Mucosa of stomach (tissue), 1 donor: ENCODE measurements around the gene GCA.

Experiments
- H3K27me3 ChIP-seq: one replicate; pipeline ENCODE4 v1.7.0; 2013; ENCODE audit warnings: mild to moderate bottlenecking, low read length; ENCODE audit not compliant: control insufficient read depth, insufficient read depth
- H3K36me3 ChIP-seq: one replicate; pipeline ENCODE4 v1.7.0; 2013; ENCODE audit warnings: low read length; ENCODE audit not compliant: control insufficient read depth, insufficient read depth
- H3K4me1 ChIP-seq: one replicate; pipeline ENCODE4 v1.7.0; 2013; ENCODE audit warnings: mild to moderate bottlenecking, low read length; ENCODE audit not compliant: control insufficient read depth, insufficient read depth
- H3K4me3 ChIP-seq: one replicate; pipeline ENCODE4 v1.7.0; 2013; ENCODE audit warnings: low read length
- H3K9ac ChIP-seq: one replicate; pipeline ENCODE4 v1.7.0; 2013; ENCODE audit warnings: mild to moderate bottlenecking, low read length, moderate library complexity
- H3K9me3 ChIP-seq: one replicate; pipeline ENCODE4 v1.7.0; 2013; ENCODE audit warnings: mild to moderate bottlenecking, low read length, moderate library complexity; ENCODE audit not compliant: control insufficient read depth
- donor health status: Pancreatic carcinoma.

Gene GCA, protein sequence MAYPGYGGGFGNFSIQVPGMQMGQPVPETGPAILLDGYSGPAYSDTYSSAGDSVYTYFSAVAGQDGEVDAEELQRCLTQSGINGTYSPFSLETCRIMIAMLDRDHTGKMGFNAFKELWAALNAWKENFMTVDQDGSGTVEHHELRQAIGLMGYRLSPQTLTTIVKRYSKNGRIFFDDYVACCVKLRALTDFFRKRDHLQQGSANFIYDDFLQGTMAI

DNA sequence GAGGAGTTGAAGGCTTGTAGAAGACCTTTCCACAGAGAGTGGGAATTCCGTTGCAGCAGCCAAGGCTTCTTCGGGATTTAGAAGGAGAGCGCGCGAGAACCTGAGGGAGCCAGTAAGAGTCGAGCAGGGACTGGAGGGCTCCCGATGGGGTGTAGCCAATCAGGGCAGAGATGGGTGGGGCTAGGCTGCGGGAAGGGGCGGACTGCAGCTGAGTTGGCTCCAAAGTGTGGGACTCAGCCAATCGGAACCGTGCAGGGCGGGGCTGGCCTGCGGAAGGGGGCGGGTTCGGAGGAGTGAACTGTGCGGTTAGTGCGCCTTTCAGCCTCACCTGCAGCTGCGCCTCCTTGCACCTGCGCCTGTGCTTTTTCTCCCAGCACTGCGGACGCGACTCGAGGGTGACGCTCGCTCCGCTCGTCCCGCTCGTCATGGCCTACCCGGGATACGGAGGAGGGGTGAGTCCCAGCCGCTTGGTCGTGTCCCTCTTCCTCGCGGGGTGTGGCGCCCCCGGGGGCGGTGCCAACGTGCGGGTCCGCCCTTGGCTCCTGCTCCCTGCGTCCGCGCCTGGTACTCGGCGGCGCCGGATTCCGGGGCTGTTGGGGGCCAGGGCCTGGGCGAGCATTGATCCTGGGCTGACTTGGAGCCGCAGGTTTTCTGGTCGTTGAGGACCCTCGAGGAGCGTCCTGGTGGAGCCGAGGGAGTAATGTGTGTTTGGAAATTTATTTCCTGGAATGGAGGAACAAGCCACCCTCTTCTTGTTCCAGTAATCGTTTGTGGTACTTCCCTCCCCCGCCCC lies at the start of gene GCA:
GCA (plus strand) TSS at position 309 of the 793 bp plus-strand sequence; CDS start at position 426, 117 bp downstream.
- Histone ChIP-seq H3K4me1 (no peaks in the 10 kb centered on the region), H3K9me3 (no peaks in the 10 kb centered on the region)

DNA sequence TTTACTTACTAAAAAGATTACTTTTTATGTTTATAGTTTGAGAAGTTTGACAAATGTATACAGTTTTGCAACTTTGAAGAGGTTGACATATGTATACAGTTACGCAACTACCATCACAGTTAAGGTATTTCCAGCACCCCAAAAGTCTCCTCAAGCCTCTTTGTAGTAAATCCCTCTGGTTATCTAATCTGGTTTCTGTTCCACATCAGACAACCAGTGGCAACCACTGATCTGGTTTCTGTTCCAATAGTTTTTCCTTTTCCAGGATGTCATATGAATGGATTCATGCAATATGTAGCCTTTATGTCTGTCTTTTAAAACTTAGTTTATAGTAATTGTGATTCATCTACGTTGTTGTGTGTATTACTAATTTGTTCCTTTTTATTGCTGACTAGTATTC lies 48.9 kb upstream of the GCA start:
- no peak overlapping the region for H3K4me3 ChIP-seq
- no peaks in the 10 kb centered on the region for H3K4me1 ChIP-seq
- no peaks in the 10 kb centered on the region for H3K9me3 ChIP-seq
- no peaks in the 10 kb centered on the region for H3K27me3 ChIP-seq
- H3K9ac ChIP-seq = no peak overlapping the region
- H3K36me3 ChIP-seq = no peaks in the 10 kb centered on the region

More for the DNA sequence above, at the start of gene GCA:
- H3K36me3 ChIP-seq = no peaks in the 10 kb centered on the region
- H3K9ac ChIP-seq = peak within 1 kb of the TSS; percentile 92
- H3K27me3 ChIP-seq = no peaks in the 10 kb centered on the region
- peak within 1 kb of the TSS; percentile 96 for H3K4me3 ChIP-seq

DNA sequence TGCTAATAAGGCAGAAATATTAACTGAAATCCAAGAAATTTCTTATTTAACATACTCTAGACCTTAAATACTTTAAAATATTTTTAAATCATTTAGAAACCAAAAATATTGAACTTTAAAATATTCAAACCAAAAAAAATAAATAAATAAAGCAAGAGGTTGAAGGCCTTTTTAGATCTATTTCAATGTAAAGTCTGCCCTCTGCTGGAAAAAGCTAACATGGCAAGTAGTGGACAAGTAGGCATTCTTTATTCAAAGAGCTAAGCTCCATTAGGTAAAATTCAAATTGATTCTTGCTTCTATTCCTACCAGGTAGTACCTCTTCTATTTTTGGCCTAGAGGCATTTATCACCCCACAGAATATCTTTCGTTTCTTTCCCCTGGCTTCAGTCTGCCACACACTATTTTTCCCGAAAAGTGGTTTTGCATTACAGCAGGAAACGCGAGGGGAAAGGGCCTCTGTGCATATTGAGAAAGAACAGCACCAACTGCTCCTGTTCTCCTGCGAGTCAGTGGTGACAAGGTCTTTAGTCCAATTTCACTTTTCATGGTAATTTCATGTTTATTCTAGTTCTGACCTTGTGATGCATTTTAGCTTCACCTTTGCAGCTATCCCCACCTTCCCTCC lies 45.9 kb upstream of the GCA start:
- H3K4me1 ChIP-seq = no peaks in the 10 kb centered on the region
- H3K9me3 ChIP-seq = no peaks in the 10 kb centered on the region
- no peaks in the 10 kb centered on the region for H3K36me3 ChIP-seq
- H3K4me3 ChIP-seq = no peak overlapping the region
- H3K27me3 ChIP-seq = no peaks in the 10 kb centered on the region
- no peak overlapping the region for H3K9ac ChIP-seq

DNA sequence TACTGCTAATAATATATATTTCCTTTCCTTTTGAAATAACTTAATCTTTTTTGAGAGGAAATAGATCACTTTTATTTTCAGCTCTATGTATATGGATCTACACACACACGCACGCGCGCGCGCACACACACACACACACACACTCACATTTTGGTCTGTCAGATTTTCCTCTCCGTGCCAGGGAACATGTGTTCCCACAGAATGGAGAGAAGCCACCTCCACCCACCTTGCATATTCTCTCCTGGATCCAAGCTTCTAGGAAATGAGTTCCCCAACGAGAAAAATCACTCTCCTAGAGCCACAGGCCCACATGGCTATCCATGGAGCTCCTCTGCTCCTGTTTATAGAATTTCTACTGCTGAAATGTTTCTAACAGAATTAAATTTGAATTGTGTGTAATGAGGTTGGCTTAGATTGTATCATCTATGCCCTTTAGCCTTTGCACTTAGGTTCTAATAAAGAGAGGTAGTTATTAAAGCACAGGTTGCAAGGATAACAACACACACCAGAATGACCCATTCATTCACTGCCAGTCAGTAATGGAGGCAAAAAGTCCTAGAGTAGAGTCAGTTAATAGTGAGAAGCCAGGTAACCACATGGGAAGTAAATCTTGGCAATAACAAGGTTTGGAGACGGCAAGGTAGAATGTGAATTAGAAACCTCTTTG lies 45.1 kb upstream of the GCA start:
- no peaks in the 10 kb centered on the region for H3K9me3 ChIP-seq
- H3K4me3 ChIP-seq = no peak overlapping the region
- H3K9ac ChIP-seq = no peak overlapping the region
- no peaks in the 10 kb centered on the region for H3K27me3 ChIP-seq
- H3K4me1 ChIP-seq = no peaks in the 10 kb centered on the region
- H3K36me3 ChIP-seq = no peaks in the 10 kb centered on the region

DNA sequence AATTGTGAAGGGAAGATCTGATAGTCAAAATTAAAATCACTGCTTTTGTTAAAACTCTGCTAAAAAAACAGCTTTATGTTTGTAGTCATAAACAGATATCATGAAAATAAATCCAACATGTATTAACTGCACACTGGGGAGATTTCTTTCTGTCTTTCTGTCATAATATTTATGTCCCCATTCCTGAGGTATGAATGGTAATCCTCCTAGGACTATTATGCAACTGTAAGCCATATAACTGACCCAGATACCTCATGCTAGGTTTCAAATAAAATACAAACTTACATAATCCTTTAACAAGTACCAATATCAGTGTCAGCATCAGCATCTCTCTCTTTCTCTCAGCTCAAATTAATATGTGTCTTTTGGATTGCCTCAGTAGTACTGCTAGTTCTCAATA lies 43.7 kb upstream of the GCA start:
- H3K27me3 ChIP-seq = no peaks in the 10 kb centered on the region
- H3K9me3 ChIP-seq = no peaks in the 10 kb centered on the region
- H3K4me3 ChIP-seq = no peak overlapping the region
- no peak overlapping the region for H3K9ac ChIP-seq
- no peaks in the 10 kb centered on the region for H3K4me1 ChIP-seq
- H3K36me3 ChIP-seq = no peaks in the 10 kb centered on the region

DNA sequence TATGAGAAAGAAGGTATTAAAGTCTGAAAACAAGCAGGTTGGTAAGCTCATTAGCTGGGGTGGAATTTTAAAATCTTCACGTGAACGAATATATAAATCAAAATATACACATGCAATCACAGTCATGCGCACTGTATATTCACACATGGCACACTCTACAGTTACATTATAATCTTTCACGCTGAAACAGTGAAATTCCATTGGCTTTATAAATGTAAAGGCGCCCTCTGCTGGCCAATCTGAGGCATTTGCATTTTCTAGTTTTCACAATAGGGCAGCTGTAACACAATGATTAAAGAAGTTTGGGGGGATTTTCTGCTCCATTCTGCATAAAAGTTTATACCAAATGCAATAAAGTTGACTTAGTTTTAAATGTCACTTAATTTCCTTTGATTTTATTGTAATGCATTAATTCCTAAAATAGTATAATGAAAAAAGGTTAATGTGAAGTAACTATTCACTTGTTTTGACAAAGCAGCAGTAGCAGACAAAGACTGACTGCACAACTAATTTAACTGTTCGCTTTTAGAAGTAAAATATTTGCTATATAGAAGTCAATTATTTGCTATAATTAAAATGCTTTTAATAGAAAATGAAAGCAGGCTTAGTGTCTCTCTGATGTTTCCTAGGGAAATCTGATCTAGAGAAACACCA lies 42.7 kb upstream of the GCA start:
- H3K36me3 ChIP-seq = no peaks in the 10 kb centered on the region
- H3K4me1 ChIP-seq = no peaks in the 10 kb centered on the region
- no peak overlapping the region for H3K4me3 ChIP-seq
- H3K9me3 ChIP-seq = no peaks in the 10 kb centered on the region
- no peak overlapping the region for H3K9ac ChIP-seq
- no peaks in the 10 kb centered on the region for H3K27me3 ChIP-seq

DNA sequence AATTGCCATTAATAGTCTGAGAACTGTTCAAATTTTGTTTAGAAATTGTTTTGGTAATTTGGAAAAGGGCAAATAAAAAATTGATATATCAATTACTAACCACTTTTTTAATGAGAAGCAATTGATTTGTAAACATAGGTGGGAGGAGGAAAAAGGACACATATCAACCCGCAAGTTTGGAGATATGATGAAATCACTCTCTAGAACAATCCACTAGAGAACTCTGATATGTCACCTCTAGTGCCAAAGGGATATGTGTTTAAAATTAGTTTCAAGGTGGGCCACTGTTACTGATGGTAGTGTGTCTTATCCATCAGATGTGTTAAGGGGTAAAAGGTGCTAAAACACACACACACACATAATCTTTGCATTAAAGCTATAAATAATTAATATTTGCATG lies 42.1 kb upstream of the GCA start:
- Histone ChIP-seq H3K9me3 (no peaks in the 10 kb centered on the region), H3K4me3 (no peak overlapping the region), H3K4me1 (no peaks in the 10 kb centered on the region), H3K27me3 (no peaks in the 10 kb centered on the region), H3K36me3 (no peaks in the 10 kb centered on the region), H3K9ac (no peak overlapping the region)

DNA sequence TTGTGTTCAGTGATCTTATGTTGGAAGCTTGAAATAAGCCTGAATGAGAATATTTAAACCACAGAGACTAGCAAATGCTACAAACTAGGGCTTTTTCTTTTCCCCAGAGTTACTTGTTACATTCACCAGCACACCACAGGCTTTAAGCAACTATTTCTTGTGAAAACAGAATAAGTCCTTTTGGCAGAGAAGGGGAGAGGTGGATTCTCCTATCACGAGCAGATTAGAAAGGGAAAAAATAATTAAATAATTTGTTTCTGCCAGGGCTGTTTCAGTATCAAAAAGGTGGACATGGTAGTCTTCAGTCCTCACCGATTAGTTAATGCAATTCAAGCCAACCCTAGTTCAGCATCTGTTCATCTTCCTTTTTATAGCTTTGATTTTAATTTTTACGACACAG lies 38.0 kb upstream of the GCA start:
- Histone ChIP-seq H3K36me3 (no peaks in the 10 kb centered on the region), H3K9me3 (no peaks in the 10 kb centered on the region), H3K9ac (no peak overlapping the region), H3K27me3 (no peaks in the 10 kb centered on the region), H3K4me1 (no peaks in the 10 kb centered on the region), H3K4me3 (no peak overlapping the region)

DNA sequence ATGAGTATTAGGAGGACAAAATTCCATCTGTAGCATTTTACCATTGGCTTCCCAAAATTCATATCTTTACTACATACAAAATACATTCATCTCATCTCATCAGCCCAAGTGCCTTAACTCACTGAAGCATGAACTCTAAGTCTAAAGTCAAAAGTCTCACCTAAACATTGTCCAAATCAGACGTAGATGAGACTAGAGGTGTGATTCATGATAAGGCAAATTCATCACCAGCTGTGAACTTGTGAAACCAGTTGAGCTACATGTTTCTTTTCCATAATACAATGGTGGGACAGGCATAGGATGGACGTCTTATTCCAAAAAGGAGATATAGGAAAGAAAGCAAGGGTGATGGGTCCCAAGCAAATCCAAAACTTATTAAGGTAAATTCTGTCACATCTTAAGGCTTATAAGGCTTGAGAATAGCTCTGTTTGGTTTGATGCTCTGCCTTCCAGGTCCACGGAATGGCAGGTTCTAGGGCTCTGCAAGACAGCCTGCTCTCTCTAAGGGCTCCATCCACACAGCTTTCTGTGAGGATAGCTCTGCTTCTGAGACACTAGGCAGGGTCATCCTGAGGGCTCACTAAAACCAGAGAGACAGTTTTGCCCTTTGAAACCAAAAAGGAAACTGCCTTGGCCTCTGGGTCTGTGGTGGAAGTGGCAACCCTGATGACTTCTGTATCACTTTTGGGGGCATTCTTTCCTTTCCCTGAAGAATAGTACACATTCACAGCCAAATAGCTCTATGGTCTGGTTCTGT lies 35.0 kb upstream of the GCA start:
- Histone ChIP-seq H3K36me3 (no peaks in the 10 kb centered on the region), H3K9me3 (no peaks in the 10 kb centered on the region), H3K4me3 (no peak overlapping the region), H3K4me1 (no peaks in the 10 kb centered on the region), H3K9ac (no peak overlapping the region), H3K27me3 (no peaks in the 10 kb centered on the region)

DNA sequence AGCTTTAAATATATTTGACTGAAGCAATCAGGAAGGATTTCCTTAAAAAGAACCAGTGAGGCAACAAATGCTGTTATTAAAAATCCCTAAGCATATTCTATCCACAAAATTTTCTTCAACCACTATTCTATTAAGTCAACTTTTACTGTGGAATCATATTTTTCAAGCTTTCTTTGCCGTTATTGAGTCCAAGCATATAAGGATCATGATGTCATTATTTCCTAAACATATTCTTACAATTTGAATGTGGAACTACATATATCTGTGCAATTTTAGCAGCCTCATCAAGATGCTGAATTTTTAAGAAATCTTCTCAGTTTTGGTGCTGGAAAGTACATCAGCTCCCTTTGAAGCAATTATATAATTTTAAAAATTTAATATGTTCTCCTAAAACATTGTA lies 31.1 kb upstream of the GCA start:
- Histone ChIP-seq H3K4me1 (peaks cover 16% of the 10 kb centered on the region), H3K9me3 (no peaks in the 10 kb centered on the region)

DNA sequence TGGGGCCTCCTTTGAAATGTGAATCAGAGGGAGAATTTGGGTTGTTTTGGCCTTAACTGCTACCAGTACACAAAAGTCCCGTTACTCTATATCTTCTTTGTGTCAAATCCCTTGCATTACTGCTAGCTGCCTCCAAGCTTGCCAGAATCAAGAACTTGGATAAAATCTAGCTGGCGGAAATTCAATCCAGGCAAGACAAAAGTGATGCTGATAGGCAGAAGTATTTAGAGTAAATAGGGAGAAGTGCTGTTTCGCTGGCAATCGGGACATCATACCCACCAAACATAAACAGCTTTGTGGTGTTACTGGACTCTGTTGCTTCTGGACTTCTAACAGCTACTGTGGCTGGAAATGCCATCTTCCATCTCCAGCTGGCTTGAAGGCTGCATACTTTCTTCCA lies 28.0 kb upstream of the GCA start:
- Histone ChIP-seq H3K4me1 (peaks cover 16% of the 10 kb centered on the region), H3K9me3 (no peaks in the 10 kb centered on the region), H3K36me3 (no peaks in the 10 kb centered on the region), H3K4me3 (no peak overlapping the region), H3K9ac (no peak overlapping the region), H3K27me3 (no peaks in the 10 kb centered on the region)

More for the DNA sequence above, 31.1 kb upstream of the GCA start:
- no peaks in the 10 kb centered on the region for H3K27me3 ChIP-seq
- H3K36me3 ChIP-seq = no peaks in the 10 kb centered on the region
- no peak overlapping the region for H3K4me3 ChIP-seq
- no peak overlapping the region for H3K9ac ChIP-seq
